ENCODE data around the gene APRT. TPM values are rescaled to one million over a fixed set of nuclear protein-coding genes. Genes with fewer than 3 reads are reported as not detected.

The APRT gene
- 10 to 100 TPM; 69.6 to 74.0 TPM for total RNA-seq

DNA sequence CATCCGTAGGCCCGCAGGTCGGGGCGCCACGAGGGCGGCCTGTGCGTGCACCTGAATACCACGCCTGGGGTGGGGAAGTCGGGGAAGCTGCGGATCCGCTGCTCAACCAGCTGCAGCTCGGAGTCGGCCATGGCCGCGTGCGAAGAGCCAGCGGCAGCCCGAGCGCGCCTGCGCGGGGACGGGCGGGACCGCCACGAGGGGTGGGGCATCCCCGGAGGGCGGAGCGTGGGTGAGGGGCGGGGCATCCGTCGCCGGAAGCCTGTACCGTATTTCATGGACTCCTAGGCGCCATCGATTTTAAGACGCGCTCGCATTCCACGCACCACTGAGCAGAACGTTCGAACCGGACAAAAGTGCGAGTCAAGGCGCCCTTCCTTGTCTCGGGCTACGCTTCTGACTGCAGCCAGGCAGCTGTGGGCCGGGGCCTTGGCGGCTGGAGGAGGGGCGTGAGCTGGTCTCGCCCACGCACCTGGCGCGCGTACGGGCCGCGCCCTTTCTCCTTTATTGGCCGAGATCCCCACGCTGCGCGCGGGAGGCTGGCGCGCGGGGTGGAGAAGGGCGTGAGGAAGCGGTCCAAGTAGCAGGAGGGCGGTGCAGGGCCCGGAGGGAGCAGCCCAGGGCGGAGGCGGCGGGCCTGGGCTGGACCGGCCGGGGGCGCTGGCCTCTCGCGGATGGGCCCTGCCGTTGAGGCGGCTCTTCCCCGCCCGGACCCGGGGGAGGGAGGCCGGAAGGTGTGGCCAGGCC lies at the start of gene APRT:
Gene APRT, minus strand, starts transcription at position 160 of the 744 bp plus-strand sequence. Its CDS starts 29 bp downstream, at position 131.

GRCh38 chr16:88856828-88857727 lies 45.4 kb upstream of the APRT start, which contains the start of the genes GALNS and TRAPPC2L:
GALNS (minus strand) TSS chr16:88856947; CDS start chr16:88856877, 70 bp downstream.
TRAPPC2L (plus strand) TSS chr16:88857127; CDS start chr16:88857151, 24 bp downstream.

GRCh38 chr16:88803264-88803987 lies 8.3 kb downstream of the APRT start, which contains the start of gene CDT1:
CDT1 (plus strand) TSS chr16:88803789; CDS start chr16:88803832, 43 bp downstream.

GRCh38 chr16:88785106-88785924 lies 26.4 kb downstream of the APRT start, which contains the start of gene PIEZO1:
PIEZO1 (minus strand) TSS chr16:88785220; CDS start chr16:88784964, 256 bp downstream.

Other genes with a start within 250 kb of the APRT start
- 10 to 100 TPM in 1 of 2 donors, 1 to 10 TPM in 1; 8.9 to 14.7 TPM for gene ZC3H18, start 241.5 kb downstream of the APRT start, total RNA-seq
- gene IL17C, start 173.4 kb downstream of the APRT start, total RNA-seq, result not detected
- 100 to 1,000 TPM; 179 to 205 TPM for gene CYBA, start 160.9 kb downstream of the APRT start, total RNA-seq
- 10 to 100 TPM; 48.6 to 61.6 TPM for gene MVD, start 148.8 kb downstream of the APRT start, total RNA-seq
- under 1 TPM in 1 of 2 donors, not detected in 1; under 0.01 TPM for gene SNAI3, start 125.4 kb downstream of the APRT start, total RNA-seq
- 10 to 100 TPM; 12.7 to 13.0 TPM for gene RNF166, start 105.5 kb downstream of the APRT start, total RNA-seq
- gene CTU2, start 105.4 kb downstream of the APRT start, total RNA-seq, result 10 to 100 TPM; 14.8 to 21.6 TPM
- 100 to 1,000 TPM in 1 of 2 donors, 10 to 100 TPM in 1; 89.1 to 132 TPM for gene PIEZO1, start 26.7 kb downstream of the APRT start, total RNA-seq
- 10 to 100 TPM in 1 of 2 donors, 1 to 10 TPM in 1; 9.3 to 33.0 TPM for gene CDT1, start 8.1 kb downstream of the APRT start, total RNA-seq
- 10 to 100 TPM; 24.8 to 27.3 TPM for gene GALNS, start 45.0 kb upstream of the APRT start, total RNA-seq
- gene TRAPPC2L, start 45.2 kb upstream of the APRT start, total RNA-seq, result 10 to 100 TPM; 47.8 to 74.6 TPM
- gene PABPN1L, start 54.7 kb upstream of the APRT start, total RNA-seq, result not detected
- not detected for gene CBFA2T3, start 165.3 kb upstream of the APRT start, total RNA-seq

Measured in melanocyte of skin (primary cell).